Middle frontal gyrus (tissue), 1 donor: ENCODE results near the gene ARHGEF33.

ENCODE experiments used
- DNase-seq: peaks from one replicate; pipeline ENCODE4 v3.0.0-alpha.2; 2015; ENCODE audit warnings: low spot score; ENCODE audit errors: extremely low spot score

Gene ARHGEF33

DNA sequence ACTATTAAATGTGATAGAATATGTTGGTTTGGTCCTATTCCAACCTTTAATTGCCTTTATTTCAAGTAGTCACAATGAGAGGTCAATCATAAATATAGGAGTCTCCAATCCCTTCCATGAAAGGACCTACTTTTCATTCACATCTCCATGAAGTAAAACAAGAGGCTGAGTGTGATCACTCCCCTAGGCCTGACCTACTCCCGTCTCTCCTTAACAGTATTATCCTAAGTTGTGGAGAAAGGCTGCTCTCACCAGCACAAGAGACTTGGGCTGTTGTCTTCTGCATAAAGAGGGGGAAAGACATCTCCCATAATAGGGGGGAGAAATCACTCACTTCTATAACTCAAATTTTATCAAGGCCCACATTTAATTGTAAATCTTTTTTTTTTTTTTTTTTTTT lies 125.7 kb downstream of the ARHGEF33 start:
- no peak for DNase-seq

DNA sequence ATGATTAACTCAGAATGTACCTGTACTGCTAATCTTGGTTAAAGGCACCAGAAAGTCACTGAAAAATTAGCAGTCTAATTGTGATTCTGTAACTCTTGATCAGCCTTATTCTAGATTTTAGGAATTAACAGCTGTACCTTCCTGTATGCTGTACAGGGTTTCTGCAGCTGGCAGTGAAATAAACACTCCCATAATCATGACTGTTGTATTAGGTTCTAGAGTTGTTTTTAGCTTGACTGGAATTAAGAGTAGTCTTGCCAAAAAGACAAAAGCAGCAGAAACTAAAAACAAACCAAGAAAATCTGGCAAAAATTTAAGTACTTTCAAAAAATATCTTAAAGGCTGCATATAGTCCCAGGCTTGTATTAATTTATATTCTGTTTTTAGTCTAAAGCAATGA lies 127.7 kb downstream of the ARHGEF33 start:
- DNase-seq, result no peak

DNA sequence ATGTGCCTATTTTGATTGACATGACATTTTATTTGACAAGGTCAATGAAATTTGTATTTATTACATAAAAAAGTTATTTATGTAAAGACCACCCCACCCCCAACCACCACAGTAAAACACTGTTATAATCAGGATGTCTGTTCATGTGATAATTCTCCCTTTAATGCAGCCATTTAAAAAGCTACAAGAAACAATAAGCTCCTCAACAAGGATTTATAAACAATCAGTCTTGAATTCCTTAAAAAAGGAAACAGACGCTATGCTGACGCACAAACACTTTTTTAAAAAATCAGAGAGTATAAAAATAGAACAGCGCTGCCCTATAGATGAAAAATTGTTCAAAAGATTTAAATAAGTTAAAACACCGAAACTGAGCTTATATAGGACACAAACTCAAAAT lies 129.0 kb downstream of the ARHGEF33 start:
- no peak for DNase-seq

DNA sequence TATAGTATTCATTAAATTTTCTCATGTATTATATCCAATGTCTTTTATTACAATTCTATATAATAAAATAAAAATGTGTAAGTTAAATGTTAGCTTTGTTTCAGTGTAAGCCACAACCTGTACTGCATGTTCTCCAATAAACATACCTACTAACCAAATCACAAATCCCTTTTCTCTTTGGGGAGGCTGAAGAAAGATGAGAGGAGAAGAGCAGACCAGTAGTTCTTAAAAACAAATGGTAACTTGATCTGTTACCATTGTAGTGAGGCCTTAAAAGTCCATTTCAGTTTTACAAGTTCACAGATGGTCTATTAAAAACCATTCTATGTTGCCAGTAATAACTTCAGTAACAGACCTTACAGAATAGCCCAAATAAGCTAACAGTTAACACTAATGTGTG lies 130.7 kb downstream of the ARHGEF33 start:
- DNase-seq, result no peak

DNA sequence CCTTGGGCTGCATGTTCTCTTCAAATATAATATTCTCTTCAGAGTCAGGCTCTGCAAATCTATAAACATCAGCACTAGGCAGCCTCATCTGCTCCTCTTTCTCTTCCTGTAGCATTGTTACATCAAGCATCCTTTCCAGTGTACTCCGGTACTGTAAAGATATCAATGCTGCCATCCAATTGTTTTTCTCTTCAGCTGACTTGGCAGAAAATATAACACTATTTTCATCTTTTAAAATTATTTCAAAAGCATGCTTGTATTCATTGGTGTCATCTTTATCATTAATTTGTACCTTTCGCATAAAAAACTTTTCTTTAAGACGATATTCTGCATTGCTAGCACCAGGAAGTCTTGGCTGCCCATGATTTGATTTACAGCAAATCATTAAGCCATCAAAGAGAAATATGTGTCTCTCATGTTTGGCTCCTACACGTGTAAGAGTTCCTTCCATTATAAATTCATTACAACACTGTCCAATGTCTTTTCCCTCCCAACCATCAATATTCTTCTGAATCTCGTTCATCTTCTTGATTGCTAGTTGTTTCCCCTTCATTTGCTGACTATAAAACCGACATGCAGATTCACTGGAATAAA lies 133.1 kb downstream of the ARHGEF33 start:
- no peak for DNase-seq

DNA sequence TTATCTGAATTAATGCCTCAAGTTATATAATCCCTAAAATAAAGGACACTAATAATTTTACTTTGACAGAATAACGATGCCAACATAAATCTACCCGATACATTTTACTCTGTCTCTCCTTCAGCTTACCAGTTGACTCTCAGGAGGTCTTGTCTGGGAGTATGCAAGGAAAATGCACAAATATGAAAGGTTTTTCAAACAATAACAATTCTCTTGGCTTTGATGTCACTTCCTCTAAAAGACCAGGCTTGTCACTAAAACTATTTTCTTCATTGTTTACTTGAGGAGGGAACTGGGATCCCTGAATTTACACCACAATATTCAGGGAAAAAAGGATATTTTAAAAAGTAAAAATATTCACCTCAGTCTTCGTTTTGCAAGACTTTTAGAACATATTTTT lies 134.0 kb downstream of the ARHGEF33 start:
- no peak for DNase-seq

DNA sequence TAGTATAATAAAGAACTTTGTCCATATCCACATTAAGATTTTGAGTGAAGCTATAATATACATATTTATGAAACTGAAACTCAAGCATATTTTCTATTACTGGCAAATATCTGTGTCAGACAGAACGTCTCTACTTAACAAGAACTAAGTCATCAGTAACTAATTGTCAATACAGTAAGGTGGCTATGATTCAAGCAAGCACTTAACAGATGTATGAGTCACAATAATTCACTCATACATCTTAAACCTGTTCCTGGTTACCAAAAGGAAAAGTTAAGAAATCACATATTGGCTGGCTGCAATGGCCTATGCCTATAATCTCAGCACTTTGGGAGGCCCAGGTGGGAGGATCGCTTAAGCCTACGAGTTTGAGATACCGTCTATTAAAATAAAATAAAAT lies 135.2 kb downstream of the ARHGEF33 start:
- no peak for DNase-seq
